Right kidney (tissue), 1 donor: ENCODE measurements around the gene HHATL.

ENCODE experiments used
- DNase-seq: peaks from one replicate; pipeline ENCODE4 v3.0.0-alpha.2; 2016

The HHATL gene

DNA sequence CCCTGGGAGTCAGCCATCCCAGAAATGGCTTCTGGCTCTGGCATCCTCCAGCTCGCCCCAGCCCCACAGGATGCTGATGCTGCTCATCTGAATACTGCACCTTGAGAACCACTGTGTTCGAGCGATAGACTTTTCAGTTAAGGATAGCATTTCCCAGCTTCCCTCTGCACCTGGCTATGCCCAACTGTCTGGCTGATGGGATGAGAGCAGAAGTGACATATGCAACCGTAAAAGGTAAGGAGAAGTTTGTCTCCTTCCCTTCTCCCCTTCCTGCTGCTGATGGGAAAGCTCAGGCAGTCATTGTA lies 9.7 kb upstream of the HHATL start:
- no peak for DNase-seq

DNA sequence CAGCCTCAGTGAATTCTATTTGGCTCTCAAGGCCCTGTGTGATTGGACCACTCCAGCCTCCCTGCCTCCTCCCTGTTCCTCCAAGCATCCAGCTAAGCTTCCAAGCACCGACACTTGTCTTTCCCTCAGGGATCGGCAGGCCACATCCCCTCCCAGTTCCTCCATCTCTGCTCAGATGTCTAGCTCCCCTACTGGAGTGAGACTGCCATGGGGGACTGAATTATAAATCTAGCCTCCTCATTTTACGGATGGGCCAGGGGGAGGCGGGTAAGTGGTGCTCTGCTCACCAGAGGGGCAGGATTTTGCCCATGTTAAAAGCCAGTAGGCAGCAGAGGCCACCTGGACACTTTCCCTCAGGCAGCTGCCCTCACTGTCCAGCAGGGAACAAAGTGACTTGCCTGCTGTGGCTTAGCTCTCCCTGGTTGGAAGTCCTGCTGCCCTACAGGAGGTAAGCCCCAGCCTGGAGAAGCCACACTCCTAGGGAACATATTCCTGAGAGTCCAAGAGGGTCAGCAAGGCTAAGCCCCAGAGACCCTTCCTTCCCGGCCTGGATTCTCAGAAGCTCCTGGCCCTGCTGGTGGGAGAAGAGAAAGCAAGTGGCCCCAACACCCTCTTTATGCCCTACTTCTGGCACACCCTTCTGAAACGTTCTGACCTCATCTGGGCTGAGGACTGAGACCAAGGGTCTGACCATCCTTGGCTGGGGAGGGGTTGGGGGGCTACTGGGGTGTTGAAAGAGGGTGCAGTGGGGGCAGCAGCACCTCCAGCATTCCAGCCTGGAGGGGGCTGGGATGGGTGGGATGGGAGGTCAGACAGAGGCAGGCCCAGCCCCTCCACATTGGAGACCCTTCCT lies 9.1 kb upstream of the HHATL start:
- no peak for DNase-seq

DNA sequence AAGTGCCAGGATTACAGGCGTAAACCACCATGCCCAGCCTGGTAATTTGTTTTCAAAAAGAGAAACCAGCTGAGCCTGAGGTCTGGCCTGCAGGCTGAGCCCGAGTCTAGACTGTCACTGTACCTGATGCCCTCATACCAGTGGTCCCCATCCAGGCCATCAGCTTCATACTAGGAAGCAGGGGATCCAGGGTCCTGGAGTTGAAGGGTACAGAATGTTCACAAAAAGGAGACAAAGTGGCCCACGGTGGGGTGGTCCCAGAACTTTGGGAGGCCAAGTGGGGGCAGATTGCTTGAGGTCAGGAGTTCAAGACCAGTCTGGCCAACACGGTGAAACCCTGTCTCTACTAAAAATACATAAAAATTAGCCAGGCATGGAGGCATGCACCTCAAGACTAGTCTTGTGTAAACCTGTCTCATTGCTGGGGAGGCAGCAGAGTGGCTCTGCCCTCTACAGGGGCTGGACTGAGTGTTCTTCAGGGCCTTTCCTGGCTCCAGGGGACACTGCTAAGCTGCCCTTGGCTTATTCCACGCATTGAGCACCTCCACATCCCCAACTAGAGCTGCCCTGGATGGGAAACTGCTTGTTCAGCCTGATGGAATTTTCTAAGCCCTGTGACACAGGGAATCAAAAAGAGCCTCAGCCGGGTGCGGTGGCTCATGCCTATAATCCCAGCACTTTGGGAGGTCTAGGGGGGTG lies 7.9 kb upstream of the HHATL start:
- DNase-seq, result no peak

DNA sequence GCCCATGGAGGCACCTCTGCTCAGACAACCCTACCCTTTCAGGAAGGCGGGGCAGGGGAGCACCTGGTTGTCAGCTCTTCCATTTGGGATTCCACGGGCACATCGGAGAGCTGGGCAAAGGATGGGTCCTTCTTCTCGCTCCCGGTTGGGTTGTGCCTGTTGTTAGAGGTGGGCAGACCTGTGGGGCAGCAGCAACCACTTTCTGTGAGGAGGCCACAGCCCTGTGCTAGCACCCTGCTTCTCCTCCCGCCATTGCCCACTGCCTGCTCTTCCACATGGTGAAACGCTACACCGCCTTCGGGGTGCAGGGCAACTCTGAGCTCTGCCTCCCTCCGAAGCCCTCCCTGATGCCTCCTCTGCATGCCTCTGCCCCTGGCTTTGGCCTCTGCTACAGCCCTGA lies 7.0 kb upstream of the HHATL start:
- DNase-seq, result no peak

DNA sequence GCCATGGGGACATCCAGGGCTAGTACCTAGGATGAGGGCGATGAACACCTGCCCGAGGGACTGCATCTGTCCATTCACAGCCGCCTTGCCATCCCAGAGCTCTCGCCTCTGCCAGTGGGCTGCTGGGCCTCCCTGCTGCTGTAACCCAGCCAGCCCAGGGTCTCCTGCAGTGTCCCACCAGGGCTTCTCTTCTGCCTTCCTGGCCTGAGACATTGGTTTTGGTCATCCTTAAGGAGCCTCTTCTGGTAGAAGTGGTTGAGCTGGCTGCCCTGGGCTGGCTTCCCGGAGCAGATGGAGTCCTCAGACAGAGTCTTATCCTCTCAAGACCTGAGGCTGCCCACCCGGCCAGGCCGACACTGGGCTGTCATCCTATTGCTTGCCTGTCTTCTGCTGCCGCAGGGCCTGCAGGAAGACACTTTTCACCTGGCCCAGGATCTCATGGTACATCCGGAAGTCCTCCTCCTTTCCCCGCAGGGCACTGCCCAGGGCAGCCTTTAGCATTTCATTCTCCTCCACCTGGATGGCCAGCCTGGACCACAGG lies 6.1 kb upstream of the HHATL start:
- no peak for DNase-seq

DNA sequence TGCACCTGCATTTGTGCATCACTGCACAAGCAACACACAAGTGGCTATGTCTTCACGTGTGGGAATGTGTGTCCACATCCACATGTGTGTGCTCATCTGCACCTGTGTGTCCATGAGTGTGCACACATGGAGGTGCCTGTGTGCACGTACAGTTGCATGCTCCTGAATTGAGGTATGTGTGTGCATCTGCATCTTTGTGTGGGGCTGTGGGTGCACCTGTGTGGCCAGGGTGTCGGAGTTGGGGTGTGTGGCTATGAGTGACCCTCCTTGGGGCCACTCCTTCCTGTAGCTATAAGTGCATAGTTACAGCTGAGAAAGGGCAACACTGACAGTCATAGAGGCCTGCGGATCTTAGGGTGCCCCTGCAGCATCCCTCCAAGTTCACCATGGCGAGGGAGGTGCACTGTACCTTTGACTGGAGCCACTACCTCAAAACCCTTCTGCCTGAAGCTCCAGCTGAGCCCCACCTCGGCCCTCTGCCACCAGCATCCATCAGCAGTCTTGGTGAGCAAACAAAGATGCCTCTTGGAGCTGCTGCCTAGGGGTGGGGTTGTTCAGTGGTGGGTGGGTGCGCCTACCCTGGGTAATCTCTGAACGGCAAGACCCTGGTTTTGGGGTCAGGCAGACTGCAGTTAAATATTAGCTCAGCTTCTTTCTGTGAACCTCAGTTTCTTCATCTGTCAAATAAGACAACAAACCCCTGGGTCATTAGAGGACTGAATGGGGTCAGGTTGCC lies 5.2 kb upstream of the HHATL start:
- no peak for DNase-seq

DNA sequence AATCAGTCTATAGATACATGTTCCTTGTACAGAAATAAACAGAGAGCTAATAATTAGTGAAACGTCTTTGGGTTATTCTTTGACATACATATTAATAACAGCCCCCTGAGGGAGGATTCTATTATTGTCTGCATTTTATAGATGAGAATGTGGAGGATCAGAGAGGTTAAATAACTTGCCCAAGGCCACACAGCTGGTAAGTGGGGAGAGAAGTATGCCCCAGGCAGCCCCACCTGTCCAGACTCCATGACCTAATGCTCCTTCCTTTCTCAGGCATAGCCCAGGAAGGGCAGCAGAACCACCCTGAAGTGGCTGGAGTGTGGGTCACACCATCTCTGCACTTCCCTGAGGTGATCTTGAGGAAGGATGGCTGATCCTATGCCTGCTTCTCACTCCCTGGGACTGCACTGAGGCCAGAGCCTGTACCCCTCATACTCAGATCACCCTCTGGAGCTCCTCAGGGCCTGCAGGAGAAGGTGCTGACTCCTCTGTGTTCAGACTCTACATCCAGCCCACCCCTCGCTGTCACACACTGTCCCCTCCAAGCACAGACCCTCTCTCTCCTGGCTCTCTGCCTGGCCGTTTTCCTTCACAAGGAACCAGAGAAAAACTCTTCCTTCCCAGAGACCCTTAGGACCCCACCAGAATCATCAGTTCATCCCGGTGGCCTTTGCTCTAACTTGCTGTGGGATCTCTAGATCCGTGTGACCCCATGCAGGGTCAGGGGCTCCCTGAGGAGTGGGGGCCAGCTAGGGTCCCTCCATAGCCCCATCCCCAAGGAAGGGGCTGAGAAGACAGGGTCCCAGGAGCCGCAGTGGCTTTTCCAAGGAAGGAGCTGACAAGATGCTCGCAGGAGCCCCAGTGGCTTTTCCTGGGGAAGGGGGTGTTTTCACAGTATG lies 4.4 kb upstream of the HHATL start:
- no peak for DNase-seq

DNA sequence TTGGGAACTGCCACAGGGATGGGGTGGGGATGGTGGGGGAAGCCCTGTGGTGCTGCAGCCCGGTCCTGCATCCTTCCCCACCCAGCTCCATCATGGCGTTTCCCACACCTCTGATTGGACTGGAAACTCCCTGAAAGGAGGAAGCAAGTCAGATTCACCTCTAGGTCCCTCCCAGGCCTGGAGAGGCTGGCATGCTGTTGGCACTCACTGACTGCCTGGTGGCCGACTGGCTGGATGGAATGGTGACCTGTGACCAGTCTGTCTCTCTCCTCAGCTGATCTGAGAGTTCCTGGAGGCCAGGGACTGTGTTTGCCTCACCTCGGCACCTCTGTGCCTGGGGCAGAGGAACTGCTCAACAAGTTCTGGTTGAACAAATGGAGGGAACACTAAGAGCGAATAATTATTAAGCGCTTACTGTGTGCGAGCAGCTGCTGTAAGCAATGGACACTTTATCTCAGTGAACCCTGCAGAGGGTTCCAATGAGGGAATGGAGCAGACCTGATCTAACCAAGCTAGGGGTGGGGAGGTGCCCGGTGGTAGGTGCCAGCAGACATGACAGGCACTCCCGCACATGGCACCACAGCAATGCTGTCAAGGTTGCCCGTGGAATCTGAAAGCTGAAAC lies 3.5 kb upstream of the HHATL start:
- DNase-seq, result no peak

DNA sequence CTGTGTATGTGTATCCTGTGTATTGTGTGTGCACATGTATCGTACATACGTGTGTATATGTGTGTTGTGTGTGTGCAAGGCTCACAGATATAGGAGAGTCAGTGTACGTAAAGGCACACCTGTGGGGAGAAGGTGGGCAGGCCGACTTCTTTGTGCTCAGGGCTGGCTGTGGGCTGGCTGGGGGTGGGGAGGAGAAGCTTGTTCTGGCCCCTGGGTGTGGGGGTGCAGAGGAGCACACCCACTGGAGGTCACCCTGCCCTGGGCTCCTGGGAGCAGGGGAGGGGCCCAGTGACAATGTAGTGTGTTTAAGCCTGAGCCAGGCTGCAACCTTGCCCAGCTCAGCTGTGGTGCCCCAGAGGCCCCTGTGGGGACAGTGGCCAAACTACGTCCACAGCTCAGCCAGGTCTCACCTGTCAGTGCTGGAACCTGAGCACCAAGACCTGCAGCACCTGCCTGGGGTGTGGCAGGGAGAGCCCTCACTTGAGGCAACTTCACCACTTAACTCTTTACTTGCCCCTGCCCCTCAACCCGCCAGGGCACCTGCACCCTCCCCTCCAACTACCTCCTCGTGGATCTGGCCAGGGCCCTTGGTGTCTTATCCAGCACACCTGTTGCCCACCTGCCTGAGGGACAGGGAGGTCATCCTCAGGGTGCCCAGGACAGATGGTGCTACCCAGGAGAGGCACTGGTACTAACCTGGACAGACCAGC lies 2.6 kb upstream of the HHATL start:
- no peak for DNase-seq

DNA sequence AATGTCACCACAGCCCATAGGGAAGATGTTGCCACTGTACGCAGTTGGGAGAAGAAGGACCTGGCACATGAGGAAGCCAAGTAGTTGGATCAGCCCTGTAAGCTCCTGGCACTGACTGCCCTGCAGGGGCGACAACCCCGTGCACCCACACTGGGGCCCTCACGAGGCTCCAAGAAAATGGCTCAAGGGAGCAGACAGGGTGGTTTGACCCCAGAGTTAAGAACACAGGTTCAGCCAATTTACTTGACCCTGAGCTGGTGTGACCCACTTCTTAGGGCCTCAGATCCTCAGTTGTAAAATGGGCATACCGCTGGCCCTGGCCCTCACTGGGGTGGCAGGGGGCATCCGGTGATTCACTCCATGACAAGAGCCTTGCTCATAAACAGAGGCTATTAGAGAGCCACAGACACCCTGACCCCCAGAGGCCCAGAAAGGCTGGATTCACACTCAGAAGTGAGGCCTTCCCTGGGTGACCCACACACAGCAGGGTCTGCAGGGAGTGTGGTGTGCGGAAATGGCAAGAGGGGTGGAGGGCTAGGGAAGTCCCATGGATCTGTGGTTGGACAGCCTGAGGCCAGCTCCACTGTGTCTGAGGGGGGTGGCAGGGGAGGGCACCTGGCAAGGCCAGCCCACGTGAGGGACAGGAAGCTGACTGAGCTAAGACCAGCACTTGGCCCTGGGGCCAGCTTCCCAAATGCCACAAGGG lies 1.7 kb upstream of the HHATL start:
- no peak for DNase-seq

DNA sequence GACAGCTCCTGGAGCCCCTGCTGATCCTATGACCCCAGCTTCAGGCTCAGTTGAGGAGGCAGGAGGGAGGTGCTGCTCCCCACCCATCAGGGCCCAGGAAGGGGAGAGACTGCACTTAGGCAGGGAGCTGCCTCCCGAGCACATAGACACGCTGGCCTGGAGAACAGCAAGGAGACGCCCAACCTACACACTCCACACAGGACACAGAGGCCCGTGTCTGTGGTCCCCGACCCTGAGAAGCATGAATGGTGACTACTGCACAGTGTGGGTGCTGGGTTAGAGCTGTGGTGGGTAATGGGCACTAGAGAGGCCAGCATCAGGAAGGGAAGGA lies 1.1 kb upstream of the HHATL start:
- no peak for DNase-seq

DNA sequence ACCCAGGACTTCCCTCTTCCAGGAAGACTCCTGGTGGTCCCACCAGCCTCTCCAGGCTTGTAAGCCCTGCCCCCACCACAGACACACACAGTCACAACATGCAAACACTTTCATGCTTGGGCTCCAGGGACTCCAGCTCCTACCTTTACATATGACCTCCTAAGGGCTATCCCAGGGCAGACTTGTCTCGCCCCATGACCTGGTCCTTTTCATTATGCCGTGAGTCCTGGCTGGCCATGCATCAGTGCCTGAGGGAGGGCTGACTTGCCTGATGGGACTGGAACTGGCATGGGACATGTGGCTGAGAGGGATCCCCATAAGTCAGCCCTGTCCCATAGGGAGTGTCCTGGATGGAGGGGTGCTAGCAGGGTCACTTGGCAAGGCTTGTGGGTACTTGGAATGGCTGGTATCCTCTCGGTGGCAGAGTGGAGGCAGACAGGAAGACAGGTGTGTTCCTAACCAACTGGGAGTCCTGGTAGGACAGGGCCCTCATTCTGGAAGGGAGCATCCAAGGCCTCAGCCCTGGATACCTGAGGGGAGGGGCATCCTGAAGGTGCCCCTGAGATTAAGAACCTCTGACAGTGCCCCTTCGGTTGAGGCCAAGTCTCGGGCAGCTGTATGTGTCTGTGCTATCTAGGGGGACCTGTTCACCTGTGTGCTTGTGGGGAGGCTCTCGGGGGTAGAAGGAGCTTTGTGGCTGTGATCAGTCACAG lies 540 bp upstream of the HHATL start:
- DNase-seq, result no peak

DNA sequence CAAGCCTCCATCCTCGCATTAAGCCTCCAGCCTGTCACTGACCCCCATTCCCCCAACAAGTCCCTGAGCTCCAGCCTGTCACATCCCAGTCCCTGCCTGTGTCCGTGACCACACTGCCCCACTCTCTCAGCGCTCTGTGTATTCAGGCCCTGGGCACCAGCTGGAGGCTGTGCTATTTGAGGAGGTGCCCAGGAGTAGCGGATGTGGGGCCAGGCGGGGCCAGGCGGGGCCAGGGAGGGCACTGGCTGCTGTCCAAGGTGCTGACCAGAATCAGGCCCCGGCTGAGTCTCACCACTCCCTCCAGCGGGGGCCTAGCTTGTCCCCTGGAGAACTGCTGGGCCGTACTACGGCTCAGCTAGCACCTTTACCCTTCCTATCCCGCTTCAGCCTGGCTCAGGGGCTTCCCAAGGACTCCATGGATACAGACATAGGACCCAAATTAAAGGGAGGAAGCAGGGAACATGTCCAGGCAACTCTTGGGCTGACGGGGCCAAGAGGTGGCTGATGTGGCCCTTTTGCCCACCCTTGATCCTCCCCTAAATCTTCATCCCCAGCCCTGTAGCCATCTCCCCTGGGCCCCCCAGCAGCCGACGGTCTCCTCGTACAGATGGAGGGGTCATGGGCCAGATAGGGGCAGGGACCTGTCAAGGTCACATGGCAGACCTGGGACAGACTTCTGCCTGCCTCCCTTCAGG lies 1.1 kb downstream of the HHATL start:
- DNase-seq, result peak; percentile 56

DNA sequence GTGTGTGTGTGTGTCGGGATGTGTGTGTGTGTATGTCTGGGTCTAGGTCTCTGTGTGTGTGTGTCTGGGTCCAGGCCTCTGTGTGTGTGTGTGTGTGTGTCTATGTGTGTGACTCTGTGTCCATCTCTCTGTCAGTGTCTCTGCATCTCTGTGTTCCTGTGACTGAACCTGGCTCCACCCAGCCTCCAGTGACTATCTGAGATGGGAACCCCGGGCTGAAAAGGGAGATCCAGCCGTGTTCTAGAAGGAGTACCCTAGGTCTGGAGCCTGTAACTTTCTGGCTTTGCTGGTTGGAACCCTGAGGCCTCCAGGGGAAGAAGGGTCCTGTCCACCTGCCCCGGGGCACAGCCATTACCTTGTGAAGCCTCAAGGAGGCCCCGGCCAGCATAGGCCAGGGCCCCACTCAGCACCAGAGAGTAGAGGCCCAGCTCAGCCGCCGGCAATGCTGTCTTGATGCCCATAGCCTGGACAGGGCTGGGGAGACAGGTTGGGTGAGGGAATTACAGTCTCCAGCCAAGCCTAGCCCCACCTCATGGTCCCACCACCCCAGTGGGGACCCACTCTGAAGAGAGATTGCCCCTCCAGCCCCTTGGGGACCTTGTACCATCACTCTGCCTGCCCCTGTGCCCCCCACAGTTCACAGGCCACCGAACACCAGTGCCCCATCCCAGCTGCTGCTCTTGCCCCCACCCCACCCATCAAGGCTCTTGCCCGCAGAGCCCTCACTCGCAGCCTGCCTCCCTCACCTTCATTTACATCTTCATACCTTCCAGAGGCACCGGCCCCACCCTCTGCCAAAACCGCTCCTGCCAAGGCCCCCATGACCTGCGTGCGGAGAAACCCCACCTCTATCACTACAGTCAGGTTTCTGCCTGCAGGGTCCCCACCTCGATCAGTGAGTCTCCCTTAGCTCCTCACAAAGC lies 2.0 kb downstream of the HHATL start:
- DNase-seq, result no peak

DNA sequence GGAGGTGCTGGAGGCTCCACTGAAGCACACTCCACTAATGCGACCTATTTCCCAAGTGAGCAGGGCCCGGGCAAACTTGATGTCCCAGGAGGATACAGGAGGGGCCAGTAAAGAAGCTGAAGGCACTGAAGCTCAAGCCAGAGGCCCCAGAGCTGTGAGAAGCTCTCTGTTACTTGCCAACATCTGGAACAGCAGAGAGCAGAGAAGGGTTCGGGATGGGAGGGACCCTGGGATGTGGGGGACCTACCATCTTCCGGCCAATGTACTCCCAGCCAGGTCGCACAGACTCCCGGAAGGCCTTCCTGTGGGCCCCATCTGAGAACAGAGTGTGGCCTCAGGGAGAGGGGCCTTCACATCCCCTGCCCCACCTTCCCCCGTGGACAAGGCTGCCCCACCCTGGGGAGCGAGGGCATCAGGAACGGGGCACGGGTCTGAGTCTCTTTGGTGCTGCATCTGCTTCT lies 3.1 kb downstream of the HHATL start:
- DNase-seq, result no peak

DNA sequence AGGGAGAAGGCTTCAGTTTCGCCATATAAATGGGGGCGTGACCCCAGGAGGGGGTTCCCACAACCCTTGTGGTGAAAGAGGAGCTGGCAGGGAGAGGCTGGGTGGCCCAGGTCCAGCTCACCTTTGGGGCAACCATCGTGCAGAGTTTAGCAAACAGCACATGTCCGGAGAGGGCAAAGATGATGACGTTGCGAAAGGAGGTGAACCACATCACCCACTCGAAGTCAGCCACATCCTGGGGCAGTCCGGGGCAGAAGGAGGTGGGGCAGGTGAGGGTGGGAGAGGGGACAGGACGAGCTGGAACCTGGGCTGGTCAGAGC lies 3.7 kb downstream of the HHATL start:
- no peak for DNase-seq

DNA sequence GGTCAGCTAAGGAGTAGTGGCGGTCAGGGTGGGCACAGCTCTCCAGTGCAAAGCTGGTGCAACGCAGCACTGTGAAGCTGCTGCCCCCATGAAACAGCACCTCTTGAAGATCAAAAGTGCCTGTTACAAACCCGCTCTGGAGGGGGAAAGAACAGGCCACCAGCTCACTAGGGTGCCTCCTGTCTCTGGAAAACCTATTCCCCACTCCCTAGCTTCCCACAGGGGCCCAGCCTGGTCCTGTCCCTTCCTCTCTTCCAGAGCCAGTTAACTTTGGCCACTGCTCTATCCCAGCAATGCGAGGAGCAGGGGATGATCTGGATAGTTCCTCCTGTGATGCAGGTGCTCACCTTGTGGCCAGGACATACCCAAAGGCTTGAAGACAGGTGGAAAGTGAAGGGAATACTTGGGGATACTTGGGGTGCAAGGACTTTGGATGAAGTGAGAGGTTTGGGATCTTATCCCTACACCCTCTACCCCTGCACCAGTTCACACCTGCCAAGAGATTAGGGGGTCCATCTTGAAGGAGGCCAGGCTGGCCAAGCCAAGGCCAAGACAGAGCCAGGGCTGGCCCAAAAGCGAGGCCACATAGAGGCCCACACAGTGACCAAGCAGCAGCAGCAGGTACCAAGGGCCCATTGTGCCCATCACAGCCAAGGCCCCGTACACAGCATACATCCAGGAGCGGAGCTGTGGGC lies 4.2 kb downstream of the HHATL start:
- DNase-seq, result no peak
